ENCODE results near the gene COPZ2.
"Not testable (repeated sequence)": the region's sequence is repeated elsewhere in the genome, so short reads cannot be mapped to it uniquely, and the experiment has no call there.

The COPZ2 gene

DNA sequence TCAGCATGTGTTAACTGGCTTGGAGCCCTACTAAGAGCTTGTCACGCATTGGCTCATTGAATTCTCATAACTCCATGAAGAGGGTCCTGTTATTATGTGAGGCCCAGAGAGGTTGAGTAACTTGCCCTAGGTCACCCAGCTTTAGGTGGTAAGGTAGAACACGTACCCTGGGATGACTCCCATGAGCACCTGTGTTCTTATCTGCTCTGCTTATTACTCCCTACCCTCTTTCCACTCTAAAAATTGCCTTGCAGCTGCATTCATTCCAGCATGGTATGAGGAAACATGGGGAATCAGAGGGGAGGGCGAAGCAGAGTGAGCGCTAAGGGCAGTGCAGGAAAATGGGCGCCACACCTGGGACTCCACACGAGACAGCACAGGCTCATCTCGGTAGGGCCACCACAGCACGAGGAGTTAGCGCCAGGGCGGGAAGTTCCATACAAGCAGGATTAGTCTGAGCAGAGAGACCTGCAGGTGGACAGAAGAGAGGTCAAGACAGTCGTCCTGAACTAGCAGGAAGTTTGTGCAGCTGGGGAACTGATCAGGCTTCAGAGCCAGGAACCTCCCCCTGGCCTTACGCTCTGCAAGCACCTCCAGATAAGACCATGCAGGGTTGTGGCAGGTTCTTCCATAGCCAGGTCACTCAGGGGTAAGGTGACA lies 10.1 kb downstream of the COPZ2 start:
- DNase-seq: no peak

DNA sequence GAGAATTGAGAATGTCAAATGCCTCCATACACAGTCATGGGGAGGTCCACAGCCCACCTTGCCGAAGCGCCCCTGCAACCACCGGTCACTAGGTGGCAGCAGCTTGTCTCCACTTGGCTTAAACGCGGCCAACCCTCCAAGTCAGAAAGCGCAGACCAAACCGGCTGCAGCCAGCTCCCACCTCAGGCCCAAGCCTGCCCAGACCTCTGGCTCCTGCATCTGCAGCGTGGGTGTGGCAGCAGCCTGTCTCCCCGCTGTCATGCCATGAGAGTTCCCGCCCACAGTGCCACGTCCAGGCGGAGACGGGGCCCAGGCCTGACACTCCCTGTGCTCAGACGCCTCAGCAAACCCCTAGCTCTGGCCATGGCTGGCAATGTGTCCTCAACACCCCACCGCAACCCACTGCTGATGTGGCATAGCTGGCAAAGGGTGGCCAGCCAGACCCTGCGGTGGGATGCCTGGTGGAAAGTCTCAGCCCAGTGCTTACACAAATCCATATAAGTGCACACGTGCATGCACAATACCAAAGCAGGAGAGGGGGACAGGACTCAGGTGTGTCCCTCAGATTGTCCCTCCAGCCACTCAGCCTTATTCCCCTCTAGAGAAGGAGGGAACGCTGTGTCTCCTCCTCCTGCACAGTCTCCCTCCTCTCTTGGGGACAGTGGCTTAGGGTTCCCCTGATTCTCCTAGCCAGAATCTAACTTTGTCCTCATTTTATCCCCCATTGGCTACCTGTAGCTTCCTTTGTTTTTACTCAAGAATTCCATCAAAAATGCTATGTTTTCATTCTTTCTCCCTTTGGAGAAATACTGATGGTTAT lies 10.9 kb downstream of the COPZ2 start:
- peak; percentile 84 for DNase-seq

DNA sequence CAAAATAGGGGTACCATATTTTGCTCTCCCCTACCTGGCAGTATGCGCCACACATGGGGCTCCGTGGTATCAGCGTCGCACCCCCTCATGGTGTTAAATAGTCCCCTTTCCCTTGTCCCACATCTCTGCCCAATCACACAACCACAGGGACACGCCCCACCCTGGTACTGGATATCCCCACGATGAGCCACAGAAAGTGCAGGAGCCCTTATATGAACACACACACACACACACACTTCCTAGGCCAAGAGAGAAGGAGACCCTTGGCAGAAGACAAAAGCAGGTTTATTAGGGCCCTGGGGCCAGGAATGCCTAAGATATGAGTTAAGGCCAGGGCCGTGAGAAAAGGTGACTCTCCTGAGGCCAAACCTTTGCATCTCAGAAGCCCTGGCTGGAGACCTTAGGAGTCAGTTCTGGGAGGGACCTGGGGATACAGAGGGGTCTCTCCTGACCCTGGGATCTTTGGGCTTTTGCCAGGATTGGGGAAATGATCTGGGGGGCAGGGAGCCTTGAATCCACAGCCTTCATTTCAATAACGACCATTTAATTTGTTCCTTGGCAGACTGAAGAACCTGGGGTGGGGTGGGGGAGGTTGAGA lies 11.6 kb downstream of the COPZ2 start:
- DNase-seq: no peak

DNA sequence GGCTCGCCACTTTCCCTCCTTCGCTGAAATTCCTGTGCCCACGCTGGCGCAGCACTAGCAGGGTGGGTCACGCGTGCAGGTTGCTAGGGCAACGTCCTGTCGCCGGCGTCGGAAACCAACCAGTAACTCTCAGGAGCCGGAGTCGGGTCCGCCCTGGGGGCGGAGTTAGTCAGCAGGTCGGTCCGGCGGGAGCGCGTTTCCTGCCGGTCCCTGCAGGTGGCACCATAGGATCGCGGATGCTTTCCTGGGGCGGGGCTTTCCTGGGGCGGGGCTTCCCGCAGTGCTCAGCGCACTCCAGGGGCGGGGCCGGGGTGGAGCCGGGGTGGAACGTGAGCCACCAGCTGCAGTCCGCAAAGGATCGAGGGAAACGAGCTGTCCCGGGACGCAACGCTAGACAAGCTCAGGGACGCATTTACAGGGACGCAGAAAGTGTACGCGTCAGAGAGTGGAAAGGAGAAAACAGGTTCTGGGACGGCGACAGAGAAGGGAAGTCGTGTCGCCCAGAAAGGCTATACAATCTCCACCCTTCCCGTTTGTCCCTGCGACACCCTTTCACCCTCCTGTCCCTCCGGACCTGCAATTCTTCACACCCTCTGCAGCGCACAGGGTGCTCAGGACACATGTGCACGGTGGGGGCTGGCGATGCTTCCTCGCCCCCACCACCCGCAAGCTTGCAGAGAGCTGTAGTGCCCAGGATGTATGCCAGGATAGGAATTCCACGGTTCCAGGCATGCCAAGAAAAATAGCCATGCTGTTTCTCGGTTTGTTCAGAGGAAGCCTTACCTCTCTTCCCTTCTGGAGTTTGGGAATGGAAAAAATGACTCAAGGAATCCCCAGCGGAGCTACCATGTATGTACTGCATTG lies 12.3 kb downstream of the COPZ2 start:
- DNase-seq: peak; percentile 93

DNA sequence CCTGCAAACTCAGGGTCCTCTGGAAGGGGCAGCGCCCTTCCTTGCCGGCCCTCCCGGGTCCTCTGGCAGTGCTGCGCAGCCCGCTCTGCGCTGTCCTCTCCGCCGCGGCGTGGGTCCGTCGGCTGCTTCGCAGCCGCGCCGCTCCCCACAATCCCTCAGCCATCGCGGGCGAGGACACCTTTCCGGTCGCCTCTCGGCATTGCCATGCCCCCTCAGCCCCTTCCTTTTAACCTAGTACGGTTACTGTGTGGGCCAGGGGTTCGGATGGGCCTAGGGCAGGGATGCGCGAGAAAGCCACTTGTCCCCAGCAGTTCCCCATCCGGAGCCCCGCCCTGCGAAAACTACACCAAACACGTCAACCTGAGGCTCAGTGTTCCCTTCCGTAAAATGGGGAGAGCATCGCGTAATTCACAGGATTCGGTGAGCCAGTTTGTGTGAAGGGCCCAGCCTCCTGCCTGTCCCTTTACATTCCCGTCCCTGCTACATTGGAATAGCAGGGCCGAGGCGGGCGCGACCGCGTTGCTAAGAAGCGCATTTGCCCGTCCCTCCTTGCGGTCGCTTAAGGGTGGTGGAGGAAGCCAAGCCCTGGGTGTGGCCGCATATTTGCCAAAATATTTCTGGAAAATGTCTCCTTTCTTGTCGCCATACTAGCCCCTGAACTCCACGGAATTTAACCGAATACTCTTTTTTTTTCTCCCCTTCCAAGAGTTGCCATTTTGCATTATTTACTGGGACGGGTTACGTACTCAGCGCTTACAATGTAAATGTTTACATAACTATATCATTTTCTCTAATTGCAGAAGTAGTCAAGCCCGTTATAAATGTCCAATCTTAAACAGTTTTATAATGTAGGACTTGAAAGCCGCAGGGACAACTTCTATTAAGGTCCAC lies 13.2 kb downstream of the COPZ2 start:
- peak; percentile 36 for DNase-seq

DNA sequence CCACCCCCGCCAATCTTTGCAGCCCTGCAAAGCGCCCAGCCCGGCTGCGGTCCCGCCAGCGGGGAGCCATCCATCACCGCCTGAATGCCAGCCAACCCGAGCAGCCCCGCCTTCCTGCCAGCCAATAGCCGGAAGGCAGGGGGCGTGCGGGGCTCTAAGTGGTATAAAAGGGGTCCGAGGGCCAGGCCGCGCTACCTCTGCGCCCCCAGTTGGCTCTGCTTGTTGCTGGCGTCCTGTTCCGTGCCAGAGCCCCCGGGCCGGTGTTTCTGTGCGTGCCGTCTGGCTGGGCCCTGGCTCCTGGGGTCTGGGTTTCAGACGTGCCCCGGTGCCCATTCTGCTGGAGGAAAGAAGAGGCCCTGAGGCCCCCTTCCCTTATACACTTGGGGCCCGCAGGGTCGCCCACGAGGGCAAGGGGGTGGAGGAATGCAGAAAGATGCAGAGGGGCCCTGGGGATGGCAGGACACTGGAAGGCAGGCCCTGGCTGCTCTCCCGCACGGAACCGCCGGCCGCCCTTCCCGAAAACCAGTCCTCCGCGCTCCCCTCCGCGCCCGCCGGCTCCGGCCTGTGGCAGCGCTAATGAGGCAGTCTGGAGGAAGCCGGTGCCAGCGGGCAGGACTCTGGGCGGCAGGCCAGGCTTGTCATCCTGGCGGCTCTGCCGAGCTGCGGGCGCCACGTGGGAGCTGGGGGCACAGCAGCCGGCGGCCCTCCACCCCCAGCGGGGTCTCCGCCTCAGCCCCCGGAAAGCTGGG lies 14.0 kb downstream of the COPZ2 start:
- DNase-seq: peak; percentile 47

DNA sequence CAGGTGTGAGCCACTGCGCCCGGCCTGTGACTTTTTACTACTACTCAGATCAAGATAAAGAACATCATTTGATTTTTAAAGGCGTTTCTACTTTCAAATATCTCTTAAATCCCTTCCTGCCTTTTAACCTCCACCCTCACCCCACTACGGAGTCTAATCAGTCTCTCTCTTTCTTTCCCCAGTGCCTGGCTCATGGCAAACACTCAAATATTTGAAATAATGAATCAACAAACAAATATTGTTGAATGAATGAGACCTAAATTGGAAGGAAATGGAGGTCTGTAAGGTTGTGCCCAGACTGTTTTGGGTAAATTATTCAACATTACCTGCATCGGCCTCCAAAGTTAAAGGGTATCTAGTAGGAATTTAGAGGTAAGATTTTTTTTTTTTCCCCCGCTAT lies 14.7 kb downstream of the COPZ2 start:
- DNase-seq: no peak

DNA sequence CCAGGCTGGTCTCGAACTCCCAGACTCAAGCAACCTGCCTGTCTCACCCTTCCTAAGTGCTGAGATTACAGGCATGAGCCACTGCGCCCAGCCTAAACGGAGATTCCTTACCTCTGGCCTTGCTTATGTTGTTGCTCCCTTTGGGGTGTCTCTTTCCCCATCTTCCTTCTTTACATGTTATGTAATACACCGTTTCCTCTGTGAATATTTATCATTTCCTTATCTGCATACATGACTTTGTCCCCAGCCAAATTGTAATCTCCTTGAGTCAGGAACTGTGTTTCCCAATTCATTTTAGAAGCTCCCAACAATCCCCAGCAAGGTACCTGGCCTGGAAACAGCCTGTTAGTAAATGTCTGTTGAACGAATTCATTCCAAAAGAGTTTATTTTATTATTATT lies 15.7 kb downstream of the COPZ2 start:
- no peak for DNase-seq

DNA sequence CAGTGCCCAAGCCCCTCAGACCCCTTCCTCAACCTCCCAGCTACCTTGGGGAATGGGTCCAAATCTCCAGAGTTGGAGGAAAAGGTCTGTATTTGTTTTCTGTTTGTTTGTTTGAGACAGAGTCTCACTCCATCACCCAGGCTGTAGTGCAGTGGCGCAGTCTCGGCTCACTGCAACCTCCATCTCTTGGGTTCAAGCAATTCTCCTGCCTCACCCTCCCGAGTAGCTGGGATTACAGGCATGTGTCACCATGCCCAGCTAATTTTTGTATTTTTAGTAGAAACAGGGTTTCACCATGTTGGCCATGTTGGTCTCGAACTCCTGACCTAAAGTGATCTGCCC lies 19.8 kb downstream of the COPZ2 start:
- DNase-seq: not testable (repeated sequence)

DNA sequence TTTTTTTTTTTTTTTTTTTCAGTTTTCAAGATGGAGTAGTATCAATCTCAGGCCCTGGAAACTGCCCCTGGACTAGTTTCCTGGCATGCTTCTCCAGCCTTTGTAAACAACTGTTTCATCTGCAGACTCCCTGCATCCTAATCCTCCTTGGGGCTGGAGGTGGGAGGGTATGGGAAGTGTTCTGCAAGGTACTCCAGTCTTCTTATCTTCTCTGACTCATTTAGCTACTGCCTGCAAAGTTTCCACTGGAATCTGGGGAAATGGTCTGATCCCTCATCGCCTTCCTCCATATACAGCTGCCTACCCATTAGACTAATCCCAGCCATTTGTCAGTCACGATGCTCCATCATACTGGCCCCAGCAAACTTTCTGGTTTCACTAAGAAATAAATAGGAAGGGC lies 21.5 kb downstream of the COPZ2 start:
- peak; percentile 39 for DNase-seq

DNA sequence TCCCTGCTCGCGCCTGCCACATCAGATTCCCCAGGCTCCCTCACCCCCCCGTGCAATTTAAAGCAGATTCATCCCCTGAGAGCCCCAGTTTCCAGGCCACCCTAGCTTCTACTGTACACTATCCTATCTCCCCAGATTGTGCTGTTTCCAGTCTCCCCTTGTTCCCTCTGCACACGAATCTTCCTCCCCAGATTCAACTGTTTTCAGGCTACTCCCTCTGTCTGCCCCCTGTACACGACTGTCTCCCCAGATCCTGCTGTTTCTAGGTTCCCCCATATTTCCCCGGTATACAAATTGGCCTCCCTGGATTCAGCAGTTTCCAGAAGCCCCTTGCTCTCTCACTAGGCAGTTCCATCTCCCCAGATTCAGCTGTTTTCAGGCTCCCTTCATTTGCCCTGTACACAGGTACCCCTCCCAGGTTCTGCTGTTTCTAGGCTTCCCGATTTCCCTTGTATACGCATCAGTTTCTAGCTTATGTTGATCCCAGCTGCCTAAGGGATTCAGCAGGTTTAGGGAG lies 22.9 kb downstream of the COPZ2 start:
- no peak for DNase-seq

DNA sequence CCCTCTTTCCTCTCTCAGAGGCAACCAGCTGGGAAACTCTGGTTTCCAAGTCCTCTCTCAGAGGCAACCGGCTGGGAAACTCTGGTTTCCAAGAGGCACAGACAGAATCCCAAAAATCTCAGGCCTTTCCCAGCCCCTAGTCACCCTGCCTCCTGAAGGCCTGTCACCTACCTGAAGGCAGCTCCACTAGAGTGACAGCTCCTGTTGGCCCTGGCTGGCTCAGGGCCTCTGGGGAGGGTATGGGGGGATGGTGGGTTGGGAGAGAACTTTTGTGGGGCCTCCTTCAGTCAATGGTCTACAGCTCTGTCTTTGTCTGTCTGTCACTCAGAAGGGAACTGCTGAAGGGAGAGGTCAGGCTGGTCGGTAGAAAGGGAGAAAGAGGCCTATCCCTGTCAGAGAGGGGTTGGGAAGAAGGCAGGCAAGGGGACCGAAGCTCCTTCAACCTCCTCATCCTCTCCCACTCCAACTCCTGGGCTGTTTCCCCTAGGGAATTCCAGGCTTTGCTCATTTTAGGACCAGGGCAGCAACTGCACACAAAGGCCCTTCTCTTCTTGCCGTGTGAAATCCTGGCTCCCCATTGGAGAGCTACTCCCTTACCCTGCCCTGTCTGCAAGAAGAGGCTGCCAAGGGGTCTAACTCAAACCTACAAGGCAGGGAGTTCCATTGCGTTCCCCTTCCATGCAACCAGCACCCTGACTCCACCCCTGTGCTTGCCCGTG lies 23.6 kb downstream of the COPZ2 start:
- DNase-seq: no peak

DNA sequence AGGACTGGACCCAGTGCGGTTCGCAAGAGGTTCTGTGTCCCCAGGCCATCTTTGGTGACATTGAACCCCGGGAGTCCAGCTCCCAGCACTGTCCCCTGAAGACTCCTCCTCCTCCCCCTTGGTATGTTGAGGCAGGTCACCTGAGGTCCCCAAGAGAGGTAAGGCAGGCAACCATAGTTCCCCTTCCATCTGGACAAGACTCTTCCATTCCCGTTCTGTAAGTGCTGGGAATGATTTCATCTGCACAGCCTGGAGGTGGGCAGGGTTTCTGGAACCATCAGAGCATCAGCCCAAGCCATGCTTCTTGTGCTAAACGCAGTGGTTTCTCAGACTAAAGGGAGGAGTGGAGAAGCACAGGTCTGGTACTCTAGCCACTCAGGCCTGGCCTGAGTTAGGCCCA lies 24.9 kb downstream of the COPZ2 start:
- no peak for DNase-seq

DNA sequence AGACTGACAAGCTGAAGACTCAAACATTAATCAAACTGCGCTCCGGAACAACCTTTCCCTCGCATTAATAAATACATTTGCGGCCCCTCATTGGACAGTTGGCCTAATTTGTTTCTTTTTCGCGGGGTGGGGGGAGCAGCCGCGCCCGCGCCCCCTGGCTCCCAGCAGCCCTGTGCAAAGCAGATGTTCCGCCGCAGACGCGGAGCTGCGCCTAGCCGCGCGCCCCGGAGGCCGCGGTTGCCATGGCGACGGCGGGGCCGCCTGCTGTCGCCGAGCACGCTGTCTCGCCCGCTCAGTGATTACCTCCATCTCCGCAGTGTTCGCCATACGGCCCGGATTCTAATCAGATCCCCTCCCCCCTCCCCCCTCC lies 25.5 kb downstream of the COPZ2 start:
- DNase-seq: peak; percentile 47

DNA sequence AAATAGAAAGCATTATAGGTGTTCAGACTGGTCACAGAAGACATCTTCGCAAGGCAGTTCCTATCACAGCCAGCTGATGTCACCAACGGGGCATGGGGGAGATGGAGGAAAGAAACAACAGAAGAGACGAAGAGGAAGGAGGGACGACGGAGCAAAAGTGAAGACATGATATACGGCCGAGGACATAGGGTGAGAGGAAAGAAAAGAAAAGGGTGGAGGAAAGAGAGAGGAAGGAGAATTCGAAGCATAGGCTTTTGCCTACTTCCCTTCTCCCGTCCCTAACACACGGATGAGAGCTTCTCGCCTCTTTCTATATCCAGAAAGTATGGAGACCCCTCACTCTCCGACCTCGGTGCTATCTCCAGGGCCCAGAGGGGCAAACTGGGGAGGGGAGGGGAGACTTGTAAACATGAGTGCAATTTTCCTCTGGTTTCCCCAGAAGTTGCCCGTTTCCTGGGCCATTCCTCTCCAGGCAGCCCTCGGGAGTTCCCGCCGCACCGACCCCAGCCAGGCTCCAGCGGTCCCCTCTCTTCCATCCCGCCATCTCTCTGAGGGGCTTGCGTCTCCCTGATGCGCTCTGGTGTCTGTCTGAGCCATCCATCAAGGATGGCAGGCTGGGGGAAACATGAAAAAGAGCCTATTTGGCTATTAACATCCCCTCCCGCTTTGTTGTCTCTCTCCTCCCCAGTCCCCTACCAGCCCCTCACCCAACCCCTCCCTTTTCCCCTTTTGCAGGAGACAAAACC lies 26.0 kb downstream of the COPZ2 start:
- peak; percentile 74 for DNase-seq

DNA sequence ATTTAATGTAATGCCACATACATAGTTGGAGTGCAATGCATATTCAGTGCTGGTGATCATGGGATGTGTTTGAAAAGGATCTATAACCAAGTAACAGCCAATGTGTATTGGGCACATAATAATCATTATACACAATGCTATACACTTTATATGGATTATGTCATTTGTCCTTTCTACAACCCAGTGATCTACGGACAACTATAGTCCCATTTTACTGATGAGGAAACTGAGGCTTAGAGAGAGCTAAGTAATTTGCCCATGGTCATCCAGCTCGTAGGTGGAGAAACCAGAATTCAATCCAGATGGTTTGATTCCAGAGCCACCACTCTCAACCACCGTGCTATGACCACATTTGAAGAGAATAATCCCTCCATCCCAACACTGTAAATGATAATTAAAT lies 27.4 kb downstream of the COPZ2 start:
- no peak for DNase-seq

DNA sequence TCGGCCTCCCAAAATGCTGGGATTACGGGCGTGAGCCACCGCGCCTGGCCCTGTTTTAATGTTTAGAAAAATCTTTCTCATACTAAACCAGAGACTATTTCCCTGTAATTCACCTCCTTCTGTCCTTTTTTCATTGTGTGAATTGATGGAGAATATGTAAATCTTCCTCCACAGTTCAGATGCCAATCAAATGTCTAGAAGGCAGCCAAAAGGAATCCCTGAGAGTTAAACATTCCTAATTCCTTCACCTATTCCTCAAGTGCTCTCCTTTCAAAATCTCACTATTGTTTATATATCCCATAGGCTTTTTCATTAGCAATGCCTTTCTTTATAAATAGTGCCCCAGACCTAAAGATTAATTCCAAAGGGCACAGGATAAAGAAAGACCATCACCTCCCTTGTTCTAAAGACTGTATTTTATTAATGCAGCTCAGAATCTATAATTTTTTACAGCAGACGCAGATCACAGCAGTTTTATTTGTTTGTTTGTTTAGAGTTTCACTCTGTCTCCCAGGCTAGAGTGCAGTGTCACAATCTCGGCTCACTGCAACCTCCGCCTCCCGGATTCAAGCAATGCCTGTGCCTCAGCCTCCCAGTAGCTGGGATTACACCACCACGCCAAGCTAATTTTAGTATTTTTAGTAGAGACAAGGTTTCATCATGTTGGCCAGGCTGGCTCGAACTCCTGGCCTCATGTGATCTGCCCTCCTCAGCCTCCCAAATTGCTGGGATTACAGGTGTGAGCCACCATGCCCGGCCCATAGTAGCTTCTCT lies 30.5 kb downstream of the COPZ2 start:
- no peak for DNase-seq

DNA sequence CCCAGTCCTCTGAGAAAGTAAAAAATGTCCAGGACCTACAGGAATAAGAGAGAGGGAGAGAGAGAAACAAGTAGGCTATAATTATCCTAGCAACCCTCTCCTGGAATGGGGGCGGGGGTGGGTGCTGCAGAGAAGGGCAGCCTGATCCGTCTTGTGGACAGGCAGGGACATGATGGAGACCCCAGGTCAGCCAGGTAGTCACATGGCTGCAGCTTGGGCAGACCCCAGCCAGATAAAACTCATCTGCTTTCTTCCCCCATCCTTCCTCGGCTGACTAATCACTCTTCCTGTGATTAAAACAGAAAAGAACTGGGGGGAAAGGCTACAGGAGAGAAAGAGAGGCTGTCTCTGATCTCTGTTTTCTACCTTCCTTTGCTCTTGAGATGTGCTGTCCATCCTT lies 32.6 kb downstream of the COPZ2 start:
- no peak for DNase-seq

Data from fibroblast of skin of right quadriceps (primary cell).